SU-DHL-6 (cell line): ENCODE measurements around the gene ATP11C.

Experiments used
- H2AFZ ChIP-seq: fragments of 200-600 bp; sonication (generic); 2 replicates; pipeline ENCODE4 v1.6.1; 2014; ENCODE audit warnings: low read depth, mild to moderate bottlenecking, moderate library complexity, mixed read lengths, antibody characterized with exemption, low read length; ENCODE audit not compliant: severe bottlenecking
- H3F3A ChIP-seq: fragments of 200-600 bp; shearing (Covaris generic); 2 replicates; pipeline ENCODE4 v1.6.0; 2016; ENCODE audit warnings: antibody characterized with exemption, mild to moderate bottlenecking; ENCODE audit not compliant: insufficient read depth
- H3K27ac ChIP-seq: fragments of 200-600 bp; sonication (generic); 2 replicates; pipeline ENCODE4 v1.5.1; 2016; ENCODE audit warnings: low read depth, mild to moderate bottlenecking, low read length, moderate library complexity, mixed read lengths
- H3K27me3 ChIP-seq: fragments of 200-600 bp; sonication (generic), shearing (Covaris generic); 2 replicates; pipeline ENCODE4 v1.6.0; 2014; ENCODE audit warnings: mild to moderate bottlenecking, low read length
- H3K36me3 ChIP-seq: fragments of 200-600 bp; sonication (generic); 2 replicates; pipeline ENCODE4 v1.6.1; 2014; ENCODE audit warnings: mild to moderate bottlenecking, low read length, mixed read lengths
- H3K4me2 ChIP-seq: fragments of 300-600, 200-600 bp; shearing (Covaris generic), sonication (generic); 2 replicates; pipeline ENCODE4 v1.6.0; 2014; ENCODE audit warnings: low read length, low read depth, mild to moderate bottlenecking; ENCODE audit not compliant: poor library complexity, severe bottlenecking
- H3K4me3 ChIP-seq: fragments of 200-600 bp; sonication (generic); 2 replicates; pipeline ENCODE4 v1.5.1; 2014; ENCODE audit warnings: antibody characterized with exemption, low read length, mild to moderate bottlenecking, mixed read lengths; ENCODE audit not compliant: insufficient read depth, poor library complexity, severe bottlenecking
- H3K79me2 ChIP-seq: fragments of 200-600 bp; sonication (generic); 2 replicates; pipeline ENCODE4 v1.6.1; 2014; ENCODE audit warnings: mild to moderate bottlenecking, low read length, moderate library complexity; ENCODE audit not compliant: insufficient read depth
- H3K9ac ChIP-seq: fragments of 200-600 bp; sonication (generic); 2 replicates; pipeline ENCODE4 v1.7.0; 2014; ENCODE audit warnings: mild to moderate bottlenecking, low read length
- H3K9me2 ChIP-seq: fragments of 200-600 bp; sonication (generic); replicated peaks from 2 replicates; pipeline ENCODE4 v1.6.1; 2014; ENCODE audit warnings: low read length; ENCODE audit not compliant: insufficient read depth
- H3K9me3 ChIP-seq: fragments of 200-600 bp; sonication (generic); 2 replicates; pipeline ENCODE4 v1.6.1; 2014; ENCODE audit warnings: low read length, mixed read lengths; ENCODE audit not compliant: insufficient read depth
- H4K20me1 ChIP-seq: fragments of 200-600 bp; sonication (generic); 2 replicates; pipeline ENCODE4 v1.6.1; 2014; ENCODE audit warnings: low read depth, mild to moderate bottlenecking, antibody characterized with exemption, low read length, moderate library complexity, mixed read lengths
- CTCF ChIP-seq: fragments of 200-600 bp; sonication (generic); IDR thresholded peaks from one replicate; pipeline ENCODE4 v1.5.1; 2017; ENCODE audit warnings: antibody characterized with exemption, mild to moderate bottlenecking, low read length, moderate library complexity; ENCODE audit not compliant: insufficient read depth, poor library complexity, severe bottlenecking
- EZH2phosphoT487 ChIP-seq: fragments of 200-600 bp; sonication (generic), shearing (Covaris generic); conservative IDR thresholded peaks from 2 replicates; pipeline ENCODE4 v1.6.1; 2018; ENCODE audit warnings: mild to moderate bottlenecking, antibody characterized with exemption, low read length, moderate library complexity, mixed read lengths

Gene ATP11C

GRCh38 chrX:139905743-139906142 is 27.1 kb downstream of the ATP11C start:
- Histone ChIP-seq H3K36me3 (no peaks in the 10 kb centered on the region), H3K9me2 (no peaks in the 10 kb centered on the region), H3F3A (no peaks in the 10 kb centered on the region), H3K4me2 (no peak overlapping the region), H4K20me1 (no peaks in the 10 kb centered on the region), H3K27ac (no peak overlapping the region), H3K9ac (no peak overlapping the region), H3K79me2 (no peaks in the 10 kb centered on the region; the same call in 1 of the 2 replicates), H3K9me3 (no peaks in the 10 kb centered on the region), H3K27me3 (no peaks in the 10 kb centered on the region), H2AFZ (no peak overlapping the region), H3K4me3 (no peak overlapping the region)
- TF ChIP-seq CTCF (no peak), EZH2phosphoT487 (no peak)

GRCh38 chrX:139905051-139905450 is 27.8 kb downstream of the ATP11C start:
- no peak overlapping the region for H3K27ac ChIP-seq
- H3K9ac ChIP-seq: no peak overlapping the region
- no peak overlapping the region for H3K4me2 ChIP-seq
- no peaks in the 10 kb centered on the region; the same call in 1 of the 2 replicates for H3K79me2 ChIP-seq
- no peaks in the 10 kb centered on the region for H3K9me3 ChIP-seq
- H3K4me3 ChIP-seq: no peak overlapping the region
- no peaks in the 10 kb centered on the region for H4K20me1 ChIP-seq
- TF ChIP-seq EZH2phosphoT487: no peak
- no peak for TF ChIP-seq CTCF
- H3K9me2 ChIP-seq: no peaks in the 10 kb centered on the region
- H3F3A ChIP-seq: no peaks in the 10 kb centered on the region
- H3K36me3 ChIP-seq: no peaks in the 10 kb centered on the region
- H2AFZ ChIP-seq: no peak overlapping the region
- no peaks in the 10 kb centered on the region for H3K27me3 ChIP-seq

GRCh38 chrX:139903210-139903609 is 29.6 kb downstream of the ATP11C start:
- H3K9me2 ChIP-seq: no peaks in the 10 kb centered on the region
- no peaks in the 10 kb centered on the region for H3F3A ChIP-seq
- H3K27ac ChIP-seq: no peak overlapping the region
- H3K9ac ChIP-seq: no peak overlapping the region
- no peaks in the 10 kb centered on the region for H3K9me3 ChIP-seq
- H3K79me2 ChIP-seq: no peaks in the 10 kb centered on the region; the same call in 1 of the 2 replicates
- H4K20me1 ChIP-seq: no peaks in the 10 kb centered on the region
- no peak overlapping the region for H3K4me2 ChIP-seq
- H3K36me3 ChIP-seq: no peaks in the 10 kb centered on the region
- TF ChIP-seq EZH2phosphoT487: no peak
- no peak for TF ChIP-seq CTCF
- no peak overlapping the region for H2AFZ ChIP-seq
- H3K4me3 ChIP-seq: no peak overlapping the region
- H3K27me3 ChIP-seq: no peaks in the 10 kb centered on the region
